ENCODE results near the gene PTK6.
A peak's percentile ranks its signal among the peaks of the same experiment; 100 is the strongest.

DNA sequence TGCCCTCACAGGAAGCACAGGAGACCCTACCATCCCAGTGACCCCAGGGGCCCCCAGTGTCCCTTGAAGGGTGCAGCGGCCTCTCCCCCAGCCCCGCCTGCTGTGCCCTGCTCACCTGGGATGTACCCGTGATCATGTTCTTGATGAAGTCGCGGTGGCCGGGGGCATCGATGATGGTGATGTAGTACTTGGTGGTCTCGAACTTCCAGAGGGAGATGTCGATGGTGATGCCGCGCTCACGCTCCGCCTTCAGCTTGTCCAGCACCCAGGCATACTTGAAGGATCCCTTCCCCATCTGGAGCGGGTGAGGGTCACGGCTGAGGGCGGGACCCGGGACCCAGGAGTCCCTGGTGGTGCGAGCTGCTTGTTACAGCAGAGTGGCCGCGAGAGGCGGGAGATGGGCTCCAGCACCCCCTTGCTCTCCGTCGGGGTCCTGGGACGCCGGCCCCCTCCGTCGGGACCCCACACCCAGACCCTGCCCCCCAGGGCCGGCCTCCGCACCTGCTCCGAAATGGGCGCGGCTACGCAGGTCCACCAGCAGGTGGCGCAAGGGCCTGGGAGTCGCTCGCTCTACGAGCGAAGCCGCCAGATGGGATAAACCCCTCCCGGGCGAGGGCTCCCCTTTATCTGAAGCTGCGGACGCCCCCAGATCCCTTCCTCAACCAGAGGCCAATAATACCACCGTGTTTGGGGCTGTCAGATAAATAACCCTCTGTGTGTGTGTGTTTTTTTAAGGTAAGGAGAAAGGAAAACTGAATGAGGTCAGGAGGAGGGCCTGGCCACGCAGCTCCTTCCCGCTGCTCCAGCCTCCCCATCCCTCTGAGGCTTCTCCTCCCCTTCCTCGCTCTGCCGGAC is 41.2 kb downstream of the PTK6 start:
- TF ChIP-seq CTCF (IDR thresholded peaks at IDR 0.05) (peak; percentile 90), BHLHE40 (IDR thresholded peaks at IDR 0.05; ENCODE audit: low read depth, low read length) (no peak)

Measured in A549 (cell line).